Left cardiac atrium (tissue), 4 donors: ENCODE data around the gene FAIM2. TPM values are rescaled to one million over a fixed set of nuclear protein-coding genes. Genes with fewer than 3 reads are reported as not detected.

Source experiments
- ATAC-seq, 2 donors: fragments of 200-7000 bp; cut with Tn5 transposase; one replicate each; pipeline ENCODE4 v1.9.1; 2020; ENCODE audit warnings: mild to moderate bottlenecking in 2 of 2, moderate library complexity in 2 of 2
- DNase-seq: peaks from one replicate; pipeline ENCODE4 v3.0.0-alpha.2; 2020
- intact Hi-C, 2 donors: fragments of 100-400 bp; cut with DNase I; formaldehyde crosslinking; loops; one replicate each; pipeline versions ENCODE4 v1.14.1 to v1.15.1; 2022 to 2023
- total RNA-seq, 2 donors: library from RNA; stranded (reverse); fragmentation: NEBNext Ultra II Directional; extraction: Animal tissue kit (Norgen Biotek cat#: 25700); gene quantifications; one replicate each; pipeline ENCODE4 v1.2.1, GENCODE V29; 2021
- donor health status: DM: no; HTN: yes; CAD: no.
- donor health status: DM: no; HTN: yes; CAD: no; lungs with severe emphysema.
- donor health status: DM: yes; HTN: yes; CAD: no.
- donor health status: Dilated cardiomyopathy.

Gene FAIM2
- total RNA-seq, 2 donors from 2014 or later = 6.4 to 25.9 TPM

- ATAC-seq (no peak), DNase-seq (no peak)
- intact Hi-C loops = no loop called here
Observed at GRCh38 chr12:49942512-49942893, 38.8 kb upstream of the FAIM2 start.

GRCh38 chr12:49941556-49942511, 38.1 kb upstream of the FAIM2 start:
- intact Hi-C loops = no loop called here
- DNase-seq (no peak), ATAC-seq (no peak)

- ATAC-seq (no peak), DNase-seq (no peak)
- intact Hi-C loops = no loop called here
Observed at GRCh38 chr12:49939707-49940106, 36.0 kb upstream of the FAIM2 start.

- DNase-seq (no peak), ATAC-seq (no peak)
- intact Hi-C loops = no loop called here
Observed at GRCh38 chr12:49939307-49939706, 35.6 kb upstream of the FAIM2 start.

GRCh38 chr12:49937639-49938300, 34.1 kb upstream of the FAIM2 start:
- intact Hi-C loops = no loop called here
- DNase-seq = no peak
- ATAC-seq = peak in 1 of 2 donors; percentile 75

GRCh38 chr12:49936925-49937324, 33.2 kb upstream of the FAIM2 start:
- intact Hi-C loops = no loop called here
- DNase-seq (no peak), ATAC-seq (no peak)

GRCh38 chr12:49934505-49934904, 30.8 kb upstream of the FAIM2 start:
- intact Hi-C loops = no loop called here
- DNase-seq = no peak
- ATAC-seq = no peak

GRCh38 chr12:49933796-49934195, 30.1 kb upstream of the FAIM2 start:
- DNase-seq = no peak

GRCh38 chr12:49932533-49933130, 28.9 kb upstream of the FAIM2 start:
- DNase-seq = no peak
- no peak for ATAC-seq
- intact Hi-C loops = no loop called here

More at GRCh38 chr12:49933796-49934195, 30.1 kb upstream of the FAIM2 start:
- intact Hi-C loops = no loop called here
- no peak for ATAC-seq

- intact Hi-C loops = no loop called here
- no peak for DNase-seq
- no peak for ATAC-seq
Observed at GRCh38 chr12:49932023-49932422, 28.3 kb upstream of the FAIM2 start.

- intact Hi-C loops = no loop called here
- peak in 1 of 2 donors; percentile 85 for ATAC-seq
Observed at GRCh38 chr12:49930515-49931288, 27.0 kb upstream of the FAIM2 start.

GRCh38 chr12:49929581-49929980, 25.9 kb upstream of the FAIM2 start:
- intact Hi-C loops = no loop called here
- DNase-seq = no peak
- ATAC-seq = no peak

More at GRCh38 chr12:49930515-49931288, 27.0 kb upstream of the FAIM2 start:
- no peak for DNase-seq

GRCh38 chr12:49928471-49928870, 24.8 kb upstream of the FAIM2 start:
- DNase-seq (no peak), ATAC-seq (no peak)
- intact Hi-C loops = no loop called here

- DNase-seq (no peak), ATAC-seq (no peak)
- intact Hi-C loops = no loop called here
Observed at GRCh38 chr12:49925433-49926204, 21.9 kb upstream of the FAIM2 start.

GRCh38 chr12:49924628-49925246, 21.0 kb upstream of the FAIM2 start:
- no peak for ATAC-seq
- intact Hi-C loops = no loop called here
- DNase-seq = no peak

GRCh38 chr12:49923880-49924556, 20.3 kb upstream of the FAIM2 start:
- ATAC-seq (no peak), DNase-seq (no peak)
- intact Hi-C loops = no loop called here

- DNase-seq = peak; percentile 43
- ATAC-seq = peak; percentile 62 to 76
- intact Hi-C loops = no loop called here
Observed at GRCh38 chr12:49923035-49923644, 19.4 kb upstream of the FAIM2 start.
